Progenitor cell of endocrine pancreas (in vitro differentiated cells): Measurements from ENCODE around the gene CELSR3. TPM values are rescaled to one million over a fixed set of nuclear protein-coding genes. Genes with fewer than 3 reads are reported as not detected.

Experiments
- DNase-seq: peaks from one replicate; pipeline ENCODE4 v3.0.0; 2021; ENCODE audit warnings: low spot score; ENCODE audit not compliant: unreplicated experiment
- H3K27ac Mint-ChIP-seq: 2 replicates; pipeline ENCODE4 v1.8.0; 2021; ENCODE audit warnings: mild to moderate bottlenecking, moderate library complexity, mixed read lengths
- H3K27me3 Mint-ChIP-seq: 2 replicates; pipeline ENCODE4 v1.8.0; 2021; ENCODE audit warnings: mixed read lengths
- H3K36me3 Mint-ChIP-seq: 2 replicates; pipeline ENCODE4 v1.8.0; 2022; ENCODE audit warnings: mixed read lengths; ENCODE audit not compliant: insufficient read depth
- H3K4me1 Mint-ChIP-seq: 2 replicates; pipeline ENCODE4 v1.8.0; 2021; ENCODE audit warnings: low read depth, mixed read lengths
- H3K4me3 Mint-ChIP-seq: 2 replicates; pipeline ENCODE4 v1.8.0; 2021; ENCODE audit warnings: low read depth, mild to moderate bottlenecking, moderate library complexity, mixed read lengths
- H3K9me3 Mint-ChIP-seq: 2 replicates; pipeline ENCODE4 v1.8.0; 2021; ENCODE audit warnings: low read depth, mixed read lengths
- total RNA-seq: library from RNA; stranded (reverse); gene quantifications from 2 replicates; pipeline ENCODE4 v1.2.1, GENCODE V29; 2021
- TF ChIP-seq, protein P1 (sequence below): fragments of 200-600 bp; sonication (generic); IDR thresholded peaks from one replicate; pipeline ENCODE4 v1.5.0; 2021; ENCODE audit warnings: antibody characterized with exemption, mild to moderate bottlenecking; ENCODE audit not compliant: unreplicated experiment

Gene CELSR3
- total RNA-seq, 1 donor from 2014 or later: 14.9 TPM

DNA sequence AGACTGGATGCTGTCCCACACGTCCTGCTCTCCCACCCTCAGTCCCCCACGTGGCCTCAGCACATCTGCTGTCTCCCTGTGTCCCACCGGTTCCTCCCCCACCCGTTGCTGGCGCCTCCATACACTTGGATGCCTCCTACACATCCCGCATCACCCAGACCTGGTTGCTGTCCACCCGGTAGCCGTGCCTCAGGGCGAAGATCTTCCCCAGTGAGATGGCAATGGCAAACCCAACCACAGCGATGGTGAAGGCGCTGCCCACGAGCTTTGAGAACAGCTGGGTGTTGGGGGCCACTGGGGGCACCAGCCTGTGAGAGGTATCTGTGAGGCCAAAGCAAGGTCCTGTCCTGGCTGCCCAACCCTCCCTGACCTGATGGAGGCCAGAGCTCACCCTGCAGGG, 31.9 kb downstream of the CELSR3 start:
- no peak overlapping the region for H3K27ac Mint-ChIP-seq
- peaks cover 6% of the 10 kb centered on the region for H3K4me1 Mint-ChIP-seq
- no peak overlapping the region for H3K4me3 Mint-ChIP-seq
- H3K27me3 Mint-ChIP-seq: peaks cover 6% of the 10 kb centered on the region
- DNase-seq: no peak
- no peaks in the 10 kb centered on the region for H3K9me3 Mint-ChIP-seq
- peaks cover 14% of the 10 kb centered on the region for H3K36me3 Mint-ChIP-seq
- TF ChIP-seq, protein P1, sequence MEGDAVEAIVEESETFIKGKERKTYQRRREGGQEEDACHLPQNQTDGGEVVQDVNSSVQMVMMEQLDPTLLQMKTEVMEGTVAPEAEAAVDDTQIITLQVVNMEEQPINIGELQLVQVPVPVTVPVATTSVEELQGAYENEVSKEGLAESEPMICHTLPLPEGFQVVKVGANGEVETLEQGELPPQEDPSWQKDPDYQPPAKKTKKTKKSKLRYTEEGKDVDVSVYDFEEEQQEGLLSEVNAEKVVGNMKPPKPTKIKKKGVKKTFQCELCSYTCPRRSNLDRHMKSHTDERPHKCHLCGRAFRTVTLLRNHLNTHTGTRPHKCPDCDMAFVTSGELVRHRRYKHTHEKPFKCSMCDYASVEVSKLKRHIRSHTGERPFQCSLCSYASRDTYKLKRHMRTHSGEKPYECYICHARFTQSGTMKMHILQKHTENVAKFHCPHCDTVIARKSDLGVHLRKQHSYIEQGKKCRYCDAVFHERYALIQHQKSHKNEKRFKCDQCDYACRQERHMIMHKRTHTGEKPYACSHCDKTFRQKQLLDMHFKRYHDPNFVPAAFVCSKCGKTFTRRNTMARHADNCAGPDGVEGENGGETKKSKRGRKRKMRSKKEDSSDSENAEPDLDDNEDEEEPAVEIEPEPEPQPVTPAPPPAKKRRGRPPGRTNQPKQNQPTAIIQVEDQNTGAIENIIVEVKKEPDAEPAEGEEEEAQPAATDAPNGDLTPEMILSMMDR: no peak

DNA sequence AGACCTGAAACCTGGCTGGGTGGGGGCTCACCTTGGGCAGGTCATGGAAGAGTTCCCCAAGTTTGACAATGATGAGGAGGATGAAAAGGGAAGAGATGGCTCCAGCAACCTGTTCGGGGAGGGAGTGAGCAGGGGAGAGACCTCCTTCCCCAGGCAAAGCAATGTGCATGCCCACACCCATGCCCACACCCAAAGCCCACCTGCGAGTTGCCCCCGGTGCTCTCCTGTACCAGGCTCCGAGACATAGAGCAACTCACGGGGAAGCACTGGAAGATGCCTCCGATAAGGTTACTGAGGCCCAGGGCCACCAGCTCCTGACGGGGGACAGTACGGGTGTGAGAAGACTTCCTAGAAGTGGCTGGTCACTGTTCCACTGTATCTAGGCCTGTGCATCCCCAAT, 32.3 kb downstream of the CELSR3 start:
- Mint-ChIP-seq H3K27me3 (peaks cover 6% of the 10 kb centered on the region), H3K36me3 (peaks cover 14% of the 10 kb centered on the region), H3K4me1 (peaks cover 6% of the 10 kb centered on the region), H3K4me3 (no peak overlapping the region), H3K9me3 (no peaks in the 10 kb centered on the region), H3K27ac (no peak overlapping the region)
- no peak for DNase-seq
- TF ChIP-seq, protein P1: no peak

DNA sequence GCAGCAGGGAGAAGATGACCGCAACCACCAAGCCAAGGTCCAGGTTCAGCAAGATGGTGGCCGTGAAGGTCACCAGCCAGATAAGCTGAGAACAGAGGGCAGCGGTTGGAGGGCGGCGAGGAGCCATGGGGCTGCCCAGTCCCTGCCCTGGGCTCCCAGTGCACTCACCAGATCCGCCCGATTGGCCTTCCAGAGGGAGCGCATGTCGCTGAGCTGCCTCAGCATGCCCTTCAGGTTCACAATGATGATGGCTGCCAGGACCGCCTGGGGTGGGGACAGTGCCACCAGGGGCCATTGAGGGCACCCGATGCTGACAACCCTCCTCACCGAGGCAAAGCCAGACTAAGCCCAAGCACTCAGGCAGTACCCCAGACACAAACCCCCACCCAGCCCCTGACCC, 32.8 kb downstream of the CELSR3 start:
- peaks cover 6% of the 10 kb centered on the region for H3K27me3 Mint-ChIP-seq
- H3K27ac Mint-ChIP-seq: no peak overlapping the region
- no peak for DNase-seq
- H3K36me3 Mint-ChIP-seq: peaks cover 14% of the 10 kb centered on the region
- TF ChIP-seq, protein P1: no peak
- no peak overlapping the region for H3K4me3 Mint-ChIP-seq
- H3K4me1 Mint-ChIP-seq: peaks cover 6% of the 10 kb centered on the region
- no peaks in the 10 kb centered on the region for H3K9me3 Mint-ChIP-seq

DNA sequence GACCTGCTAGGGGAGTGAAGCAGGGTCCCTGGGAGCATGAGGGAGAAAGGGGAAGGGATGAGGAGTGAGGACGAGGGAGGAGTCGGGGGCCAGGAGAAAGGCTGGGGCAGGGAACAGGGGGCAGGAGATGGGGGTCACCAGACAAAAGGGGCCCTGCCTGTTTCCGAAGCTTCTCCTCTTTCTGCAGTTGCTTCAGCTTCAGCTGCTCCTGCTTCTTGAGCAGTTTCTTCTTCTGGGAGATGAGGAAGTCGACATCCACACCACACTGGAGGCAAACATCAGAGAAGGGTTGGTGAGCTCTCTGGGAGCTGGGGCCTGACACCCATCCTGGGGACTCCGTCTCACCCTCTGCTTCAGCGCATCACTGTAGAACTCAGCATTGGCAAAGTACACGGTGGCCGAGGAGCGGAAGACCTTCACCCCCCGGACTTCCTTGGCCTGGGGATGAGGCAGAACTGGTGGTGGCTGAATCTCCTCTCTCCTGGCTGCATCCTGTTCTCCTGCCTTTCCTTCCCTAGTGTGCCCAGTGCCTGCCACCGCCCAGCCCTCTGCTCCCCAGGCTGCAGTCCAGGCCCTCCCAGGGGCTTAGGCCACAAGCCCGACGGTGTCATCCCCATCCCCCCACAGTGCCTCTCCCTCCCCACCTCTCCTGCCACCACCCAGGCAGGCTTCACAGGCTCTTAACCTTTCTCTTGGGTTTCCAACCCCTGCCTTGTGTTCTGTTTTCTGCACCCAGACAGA, 34.2 kb downstream of the CELSR3 start:
- Mint-ChIP-seq H3K27me3 (no peaks in the 10 kb centered on the region), H3K36me3 (peaks cover 14% of the 10 kb centered on the region), H3K4me3 (no peak overlapping the region), H3K9me3 (no peaks in the 10 kb centered on the region), H3K4me1 (peaks cover 6% of the 10 kb centered on the region), H3K27ac (no peak overlapping the region)
- DNase-seq: no peak
- TF ChIP-seq, protein P1: no peak

DNA sequence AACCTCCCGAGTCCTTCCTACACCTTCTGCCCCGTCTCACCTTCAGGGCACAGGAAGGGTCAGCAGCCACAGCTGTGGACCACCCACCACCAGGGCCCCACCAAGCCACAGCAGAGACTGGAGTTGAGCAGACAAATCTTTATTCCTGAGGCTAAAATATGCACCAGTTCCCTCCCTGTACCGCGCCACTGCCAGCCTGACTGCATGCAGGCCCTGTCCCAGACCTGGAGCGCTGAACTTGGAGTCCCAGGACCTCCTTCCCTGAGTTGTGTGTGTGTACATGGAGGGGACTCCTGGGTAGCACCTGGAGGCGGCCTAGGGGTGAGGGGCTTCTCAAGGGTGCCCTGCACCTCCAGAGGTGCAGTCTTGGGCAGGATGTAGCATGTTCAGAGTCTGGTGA, 37.1 kb downstream of the CELSR3 start:
- Mint-ChIP-seq H3K27ac (no peak overlapping the region), H3K36me3 (peaks cover 12% of the 10 kb centered on the region), H3K27me3 (no peaks in the 10 kb centered on the region), H3K4me1 (peaks cover 6% of the 10 kb centered on the region), H3K9me3 (no peaks in the 10 kb centered on the region), H3K4me3 (no peak overlapping the region)
- TF ChIP-seq, protein P1: no peak
- DNase-seq: no peak
